H1 (cell line): ENCODE data around the gene UBE2G2. TPM values are rescaled to one million over a fixed set of nuclear protein-coding genes. Genes with fewer than 3 reads are reported as not detected.

Experiments
- polyA plus RNA-seq, 7 experiments: library from polyadenylated mRNA; depleted of rRNA in 3 of 7; stranded (reverse) in 5 of 7; unstranded in 2 of 7; fragments of >200 nt in 5 of 7; fragments of 200-250 nt in 2 of 7; gene quantifications; 1 replicate in 5 of 7; 2 replicates in 1 of 7; 4 replicates in 1 of 7; pipeline versions ENCODE4 v1.2.1 to v1.2.3, GENCODE V29; 2011 to 2013; ENCODE audit warnings: missing spikeins in 2 of 7, mixed read lengths in 2 of 7
- total RNA-seq: library from RNA; stranded (reverse); fragmentation: NEBNext Ultra II Directional; extraction: Animal tissue kit (Norgen Biotek cat#: 25700); gene quantifications from 2 replicates; pipeline ENCODE4 v1.2.1, GENCODE V29; 2021
- TF ChIP-seq, protein P1 (sequence below): IDR thresholded peaks from 2 replicates; pipeline ENCODE4 v1.6.1; 2012; ENCODE audit warnings: inconsistent platforms

The UBE2G2 gene
- total and polyA plus RNA-seq, 2 of the 8 experiments (the other 6 are each of a cell fraction or from before 2014, with no cell fraction given) = 96.3 to 101 TPM

- TF ChIP-seq, protein P1, sequence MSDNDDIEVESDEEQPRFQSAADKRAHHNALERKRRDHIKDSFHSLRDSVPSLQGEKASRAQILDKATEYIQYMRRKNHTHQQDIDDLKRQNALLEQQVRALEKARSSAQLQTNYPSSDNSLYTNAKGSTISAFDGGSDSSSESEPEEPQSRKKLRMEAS = no peak
Measured at GRCh38 chr21:44844256-44844655, 42.6 kb upstream of the UBE2G2 start (continued).
